ENCODE measurements around the gene DNAAF8. TPM values are rescaled to one million over a fixed set of nuclear protein-coding genes. Genes with fewer than 3 reads are reported as not detected.

The DNAAF8 gene
- polyA plus RNA-seq, 1 donor from 2014 or later, result 3.4 TPM

DNA sequence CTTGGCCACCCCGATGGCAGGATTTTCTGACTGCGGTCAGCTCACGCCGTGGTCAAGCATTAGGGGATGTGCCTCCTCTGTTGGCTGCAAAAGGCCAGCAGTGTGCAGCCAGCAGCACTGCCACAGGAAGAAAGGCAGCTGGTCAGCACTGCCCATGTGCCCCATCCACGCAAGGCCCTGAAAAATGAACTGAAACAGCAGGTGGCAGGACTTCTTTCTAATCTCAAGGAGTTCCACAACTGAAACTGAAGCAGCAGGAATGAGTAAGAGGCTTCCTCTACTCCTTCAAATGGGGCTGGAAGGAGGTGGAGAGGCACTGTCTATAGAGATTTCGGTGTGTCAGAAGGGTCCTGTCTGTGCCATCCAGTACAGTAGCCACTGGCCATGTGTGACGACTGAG, 29.5 kb downstream of the DNAAF8 start:
- Histone ChIP-seq H3K9me2 (ENCODE audit: insufficient read depth, low read length) (no peaks in the 10 kb centered on the region), H3K9ac (ENCODE audit: low read length) (no peak overlapping the region), H3K79me2 (replicated peaks; ENCODE audit: insufficient read depth, low read length) (peaks cover 12% of the 10 kb centered on the region), H2AFZ (ENCODE audit: low read depth, low read length) (no peak overlapping the region), H3K9me3 (ENCODE audit: low read length) (no peaks in the 10 kb centered on the region), H3F3A (ENCODE audit: insufficient read depth, low read length, poor library complexity, severe bottlenecking) (no peaks in the 10 kb centered on the region), H3K4me2 (ENCODE audit: low read length) (no peak overlapping the region), H3K27ac (ENCODE audit: low read length) (no peak overlapping the region), H3K27me3 (ENCODE audit: insufficient read depth, low read depth, low read length) (no peaks in the 10 kb centered on the region), H3K36me3 (ENCODE audit: insufficient read depth, low read length) (no peaks in the 10 kb centered on the region), H3K4me3 (ENCODE audit: low read length) (no peak overlapping the region), H4K20me1 (ENCODE audit: insufficient read depth) (no peaks in the 10 kb centered on the region)
- TF ChIP-seq, protein P1, sequence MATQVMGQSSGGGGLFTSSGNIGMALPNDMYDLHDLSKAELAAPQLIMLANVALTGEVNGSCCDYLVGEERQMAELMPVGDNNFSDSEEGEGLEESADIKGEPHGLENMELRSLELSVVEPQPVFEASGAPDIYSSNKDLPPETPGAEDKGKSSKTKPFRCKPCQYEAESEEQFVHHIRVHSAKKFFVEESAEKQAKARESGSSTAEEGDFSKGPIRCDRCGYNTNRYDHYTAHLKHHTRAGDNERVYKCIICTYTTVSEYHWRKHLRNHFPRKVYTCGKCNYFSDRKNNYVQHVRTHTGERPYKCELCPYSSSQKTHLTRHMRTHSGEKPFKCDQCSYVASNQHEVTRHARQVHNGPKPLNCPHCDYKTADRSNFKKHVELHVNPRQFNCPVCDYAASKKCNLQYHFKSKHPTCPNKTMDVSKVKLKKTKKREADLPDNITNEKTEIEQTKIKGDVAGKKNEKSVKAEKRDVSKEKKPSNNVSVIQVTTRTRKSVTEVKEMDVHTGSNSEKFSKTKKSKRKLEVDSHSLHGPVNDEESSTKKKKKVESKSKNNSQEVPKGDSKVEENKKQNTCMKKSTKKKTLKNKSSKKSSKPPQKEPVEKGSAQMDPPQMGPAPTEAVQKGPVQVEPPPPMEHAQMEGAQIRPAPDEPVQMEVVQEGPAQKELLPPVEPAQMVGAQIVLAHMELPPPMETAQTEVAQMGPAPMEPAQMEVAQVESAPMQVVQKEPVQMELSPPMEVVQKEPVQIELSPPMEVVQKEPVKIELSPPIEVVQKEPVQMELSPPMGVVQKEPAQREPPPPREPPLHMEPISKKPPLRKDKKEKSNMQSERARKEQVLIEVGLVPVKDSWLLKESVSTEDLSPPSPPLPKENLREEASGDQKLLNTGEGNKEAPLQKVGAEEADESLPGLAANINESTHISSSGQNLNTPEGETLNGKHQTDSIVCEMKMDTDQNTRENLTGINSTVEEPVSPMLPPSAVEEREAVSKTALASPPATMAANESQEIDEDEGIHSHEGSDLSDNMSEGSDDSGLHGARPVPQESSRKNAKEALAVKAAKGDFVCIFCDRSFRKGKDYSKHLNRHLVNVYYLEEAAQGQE (IDR thresholded peaks at IDR 0.05; ENCODE audit: borderline replicate concordance), result no peak
- no peak for TF ChIP-seq MXI1 (conservative IDR thresholded peaks at IDR 0.05; ENCODE audit: poor library complexity, severe bottlenecking)
- no peak for TF ChIP-seq EP300 (conservative IDR thresholded peaks at IDR 0.05; ENCODE audit: poor library complexity, severe bottlenecking)
- TF ChIP-seq, protein P2, sequence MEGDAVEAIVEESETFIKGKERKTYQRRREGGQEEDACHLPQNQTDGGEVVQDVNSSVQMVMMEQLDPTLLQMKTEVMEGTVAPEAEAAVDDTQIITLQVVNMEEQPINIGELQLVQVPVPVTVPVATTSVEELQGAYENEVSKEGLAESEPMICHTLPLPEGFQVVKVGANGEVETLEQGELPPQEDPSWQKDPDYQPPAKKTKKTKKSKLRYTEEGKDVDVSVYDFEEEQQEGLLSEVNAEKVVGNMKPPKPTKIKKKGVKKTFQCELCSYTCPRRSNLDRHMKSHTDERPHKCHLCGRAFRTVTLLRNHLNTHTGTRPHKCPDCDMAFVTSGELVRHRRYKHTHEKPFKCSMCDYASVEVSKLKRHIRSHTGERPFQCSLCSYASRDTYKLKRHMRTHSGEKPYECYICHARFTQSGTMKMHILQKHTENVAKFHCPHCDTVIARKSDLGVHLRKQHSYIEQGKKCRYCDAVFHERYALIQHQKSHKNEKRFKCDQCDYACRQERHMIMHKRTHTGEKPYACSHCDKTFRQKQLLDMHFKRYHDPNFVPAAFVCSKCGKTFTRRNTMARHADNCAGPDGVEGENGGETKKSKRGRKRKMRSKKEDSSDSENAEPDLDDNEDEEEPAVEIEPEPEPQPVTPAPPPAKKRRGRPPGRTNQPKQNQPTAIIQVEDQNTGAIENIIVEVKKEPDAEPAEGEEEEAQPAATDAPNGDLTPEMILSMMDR (IDR thresholded peaks at IDR 0.05; ENCODE audit: poor library complexity, severe bottlenecking), result no peak
- TF ChIP-seq POLR2AphosphoS5 (IDR thresholded peaks at IDR 0.05), result no peak

DNA sequence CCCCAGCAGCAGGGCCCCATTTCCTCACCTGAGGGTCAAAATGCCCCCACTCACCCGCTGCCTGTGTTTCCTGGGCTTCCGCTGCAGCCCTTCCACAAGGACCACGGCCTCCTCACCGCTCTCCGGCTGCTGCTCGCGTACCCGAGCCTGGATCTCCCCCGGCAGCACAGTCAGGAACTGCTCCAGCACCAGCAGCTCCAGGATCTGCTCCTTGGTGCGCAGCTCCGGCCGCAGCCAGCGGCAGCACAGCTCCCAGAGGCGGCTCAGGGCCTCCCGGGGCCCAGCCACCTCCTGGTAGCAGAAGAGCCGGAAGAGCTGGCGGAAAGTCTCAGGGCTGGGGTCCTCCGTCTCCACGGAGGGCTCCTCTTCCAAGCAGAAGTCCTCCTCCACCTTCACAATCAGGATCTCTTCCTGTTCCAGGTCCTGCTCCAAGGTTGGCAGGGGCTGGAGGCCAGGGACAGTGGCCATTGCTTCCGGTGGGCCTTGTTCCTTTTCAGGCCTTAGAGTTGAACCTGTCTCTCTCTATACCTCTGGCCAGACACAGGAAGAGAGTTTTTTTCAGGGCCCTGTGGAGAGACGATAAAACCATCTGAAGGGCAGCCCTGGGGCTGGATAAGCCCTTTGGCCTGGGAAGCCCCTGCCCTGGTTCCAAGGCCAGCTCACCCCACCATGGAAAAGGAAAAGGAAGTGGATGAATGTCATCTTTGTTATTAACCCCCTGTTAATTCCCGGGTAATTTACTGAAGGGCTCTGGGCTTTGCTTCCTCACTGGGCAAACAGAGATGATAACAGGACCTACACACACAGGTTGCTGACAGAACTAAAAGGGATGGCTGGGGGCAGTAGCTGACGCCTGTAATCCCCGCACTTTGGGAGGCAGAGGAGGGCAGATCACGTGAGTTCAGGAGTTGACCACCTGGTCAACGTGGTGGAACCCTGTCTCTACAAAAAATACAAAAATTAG, 31.5 kb downstream of the DNAAF8 start:
- Histone ChIP-seq H3K4me3 (ENCODE audit: low read length) (peak overlapping the region; percentile 99), H3K27me3 (ENCODE audit: insufficient read depth, low read depth, low read length) (no peaks in the 10 kb centered on the region), H3K9me2 (ENCODE audit: insufficient read depth, low read length) (no peaks in the 10 kb centered on the region), H2AFZ (ENCODE audit: low read depth, low read length) (peak overlapping the region; percentile 95), H3K27ac (ENCODE audit: low read length) (no peak overlapping the region), H3K4me2 (ENCODE audit: low read length) (peak overlapping the region; percentile 73), H3F3A (ENCODE audit: insufficient read depth, low read length, poor library complexity, severe bottlenecking) (no peaks in the 10 kb centered on the region), H3K9ac (ENCODE audit: low read length) (peak overlapping the region; percentile 91), H4K20me1 (ENCODE audit: insufficient read depth) (no peaks in the 10 kb centered on the region), H3K79me2 (replicated peaks; ENCODE audit: insufficient read depth, low read length) (peaks cover 12% of the 10 kb centered on the region), H3K9me3 (ENCODE audit: low read length) (no peaks in the 10 kb centered on the region), H3K36me3 (ENCODE audit: insufficient read depth, low read length) (no peaks in the 10 kb centered on the region)
- TF ChIP-seq SMC3 (conservative IDR thresholded peaks at IDR 0.05; ENCODE audit: poor library complexity) (no peak), EP300 (conservative IDR thresholded peaks at IDR 0.05; ENCODE audit: poor library complexity, severe bottlenecking) (no peak), RAD21 (conservative IDR thresholded peaks at IDR 0.05) (no peak), POLR2AphosphoS5 (IDR thresholded peaks at IDR 0.05) (no peak), MXI1 (conservative IDR thresholded peaks at IDR 0.05; ENCODE audit: poor library complexity, severe bottlenecking) (no peak), EZH2 (IDR thresholded peaks at IDR 0.05; ENCODE audit: borderline replicate concordance, insufficient read depth, low read length, poor library complexity, severe bottlenecking) (no peak), TAF1 (IDR thresholded peaks at IDR 0.05; ENCODE audit: low read depth) (no peak)
- TF ChIP-seq, protein P2 (IDR thresholded peaks at IDR 0.05; ENCODE audit: poor library complexity, severe bottlenecking), result no peak
- TF ChIP-seq, protein P1 (IDR thresholded peaks at IDR 0.05; ENCODE audit: borderline replicate concordance), result no peak
